Skeletal muscle tissue (tissue), 4 donors: ENCODE measurements around the gene RAPGEF2. TPM values are rescaled to one million over a fixed set of nuclear protein-coding genes. Genes with fewer than 3 reads are reported as not detected.

Source experiments
- H3K27ac ChIP-seq: one replicate; pipeline ENCODE4 v1.7.0; 2013; ENCODE audit warnings: mild to moderate bottlenecking, low read depth, low read length, inconsistent platforms
- H3K27me3 ChIP-seq, 3 donors: one replicate each; pipeline ENCODE4 v1.7.0; 2013; ENCODE audit warnings: low read length in 3 of 3; ENCODE audit not compliant: control insufficient read depth in 3 of 3, insufficient read depth in 3 of 3
- H3K36me3 ChIP-seq, 3 donors: one replicate each; pipeline ENCODE4 v1.7.0; 2013; ENCODE audit warnings: low read length in 3 of 3; ENCODE audit not compliant: control insufficient read depth in 3 of 3, insufficient read depth in 3 of 3
- H3K4me1 ChIP-seq, 3 donors: one replicate each; pipeline ENCODE4 v1.7.0; 2013; ENCODE audit warnings: low read length in 3 of 3, mild to moderate bottlenecking in 3 of 3; ENCODE audit not compliant: control insufficient read depth in 3 of 3, insufficient read depth in 3 of 3
- H3K4me3 ChIP-seq, 3 donors: one replicate each; pipeline ENCODE4 v1.7.0; 2013; ENCODE audit warnings: low read length in 3 of 3
- H3K9ac ChIP-seq, 3 donors: one replicate each; pipeline ENCODE4 v1.7.0; 2013; ENCODE audit warnings: low read length in 3 of 3, mild to moderate bottlenecking in 3 of 3, moderate library complexity in 2 of 3, low read depth in 1 of 3
- H3K9me3 ChIP-seq, 3 donors: one replicate each; pipeline ENCODE4 v1.7.0; 2013; ENCODE audit warnings: low read length in 3 of 3; ENCODE audit not compliant: control insufficient read depth in 3 of 3
- total RNA-seq: library from RNA; depleted of rRNA; stranded (reverse); fragments of >200 nt; gene quantifications from one replicate; pipeline ENCODE4 v1.2.3, GENCODE V29; 2014
- donor health status: Osteomylitis.

RAPGEF2 gene
- total RNA-seq, 1 donor from 2014 or later: 46.4 TPM

GRCh38 chr4:159145318-159145991, 42.6 kb downstream of the RAPGEF2 start:
- no peak overlapping the region for H3K4me3 ChIP-seq
- H3K36me3 ChIP-seq: no peaks in the 10 kb centered on the region
- H3K9me3 ChIP-seq: no peaks in the 10 kb centered on the region
- no peak overlapping the region for H3K27ac ChIP-seq
- peaks cover 7 to 18% (median 10%) of the 10 kb centered on the region in 3 donors for H3K4me1 ChIP-seq
- no peak overlapping the region for H3K9ac ChIP-seq
- no peaks in the 10 kb centered on the region for H3K27me3 ChIP-seq

GRCh38 chr4:159145992-159146330, 43.1 kb downstream of the RAPGEF2 start:
- peaks cover 9 to 22% (median 10%) of the 10 kb centered on the region in 3 donors for H3K4me1 ChIP-seq
- H3K9me3 ChIP-seq: no peaks in the 10 kb centered on the region
- no peaks in the 10 kb centered on the region for H3K27me3 ChIP-seq
- H3K36me3 ChIP-seq: no peaks in the 10 kb centered on the region
- H3K4me3 ChIP-seq: no peak overlapping the region
- no peak overlapping the region for H3K27ac ChIP-seq
- no peak overlapping the region for H3K9ac ChIP-seq

DNA sequence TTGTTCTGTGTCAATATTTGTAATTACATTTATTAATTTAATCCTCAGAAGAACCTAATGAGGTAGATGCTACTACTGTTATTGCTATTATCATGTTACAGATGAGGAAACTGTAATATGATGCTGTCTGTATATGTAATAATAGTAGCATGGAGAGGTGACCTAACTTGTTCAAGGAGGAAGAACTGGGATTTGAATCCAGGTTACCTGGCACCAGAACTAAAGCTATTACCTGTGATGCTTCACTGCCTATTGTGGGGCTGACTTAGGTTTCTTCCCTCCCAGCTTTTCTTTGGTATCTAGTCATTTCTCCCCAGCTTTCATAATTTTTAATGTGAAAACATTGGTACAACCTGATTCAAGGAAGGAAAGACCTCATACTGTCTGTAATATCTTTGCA, 43.6 kb downstream of the RAPGEF2 start:
- peaks cover 7 to 25% (median 10%) of the 10 kb centered on the region in 3 donors for H3K4me1 ChIP-seq

DNA sequence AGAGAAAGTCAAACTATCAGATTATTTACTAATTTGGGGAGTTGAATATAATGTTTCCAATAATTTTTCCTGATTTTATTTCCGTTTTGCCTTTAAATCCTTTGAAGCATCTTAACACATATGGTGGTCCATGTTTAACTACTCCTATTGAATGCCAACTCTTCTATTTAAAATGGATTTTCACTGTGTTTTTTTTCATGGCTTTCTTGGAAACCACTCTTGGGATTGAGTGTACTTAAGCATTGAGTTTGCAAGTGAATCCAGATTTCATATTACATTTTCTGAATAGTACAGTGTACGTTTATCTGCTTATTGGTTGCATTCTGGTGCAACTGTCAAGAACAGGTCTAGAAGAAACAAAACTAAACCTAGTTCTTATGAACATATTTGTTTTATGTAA, 45.6 kb downstream of the RAPGEF2 start:
- H3K27ac ChIP-seq: no peak overlapping the region
- H3K27me3 ChIP-seq: no peaks in the 10 kb centered on the region
- no peaks in the 10 kb centered on the region for H3K9me3 ChIP-seq
- H3K36me3 ChIP-seq: no peaks in the 10 kb centered on the region
- no peak overlapping the region for H3K4me3 ChIP-seq
- no peak overlapping the region for H3K9ac ChIP-seq
- H3K4me1 ChIP-seq: peaks cover 7 to 25% (median 9%) of the 10 kb centered on the region in 3 donors

More for the DNA sequence above, 43.6 kb downstream of the RAPGEF2 start:
- Histone ChIP-seq H3K36me3 (no peaks in the 10 kb centered on the region), H3K9ac (no peak overlapping the region), H3K4me3 (no peak overlapping the region), H3K9me3 (no peaks in the 10 kb centered on the region), H3K27ac (no peak overlapping the region), H3K27me3 (no peaks in the 10 kb centered on the region)

DNA sequence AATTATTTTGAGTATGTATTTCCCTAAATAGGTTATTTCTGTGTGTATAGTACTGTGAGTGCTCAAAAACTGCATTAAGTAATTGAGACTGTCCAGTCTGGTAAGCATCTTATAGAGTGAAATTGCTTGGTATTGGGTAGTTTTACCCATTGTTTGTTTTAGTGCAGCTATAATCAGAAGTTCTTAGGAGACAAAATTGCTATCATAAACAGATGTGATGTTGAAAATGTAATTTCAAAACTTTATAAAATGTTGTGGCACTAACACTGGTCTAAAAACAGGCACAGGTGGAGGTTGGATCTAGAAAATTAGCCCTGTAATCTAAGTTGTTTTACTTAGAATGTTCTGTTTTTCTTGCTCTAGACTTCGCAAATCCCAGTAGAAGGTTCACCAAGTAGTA, 46.8 kb downstream of the RAPGEF2 start:
- no peaks in the 10 kb centered on the region for H3K36me3 ChIP-seq
- no peaks in the 10 kb centered on the region for H3K27me3 ChIP-seq
- no peak overlapping the region for H3K4me3 ChIP-seq
- H3K27ac ChIP-seq: no peak overlapping the region
- H3K4me1 ChIP-seq: peaks cover 3 to 23% (median 9%) of the 10 kb centered on the region in 3 donors
- H3K9ac ChIP-seq: no peak overlapping the region
- H3K9me3 ChIP-seq: no peaks in the 10 kb centered on the region

GRCh38 chr4:159150396-159150795, 47.5 kb downstream of the RAPGEF2 start:
- no peaks in the 10 kb centered on the region for H3K36me3 ChIP-seq
- H3K4me3 ChIP-seq: no peak overlapping the region
- peaks cover 3 to 28% (median 9%) of the 10 kb centered on the region in 3 donors for H3K4me1 ChIP-seq
- no peak overlapping the region for H3K27ac ChIP-seq
- no peaks in the 10 kb centered on the region for H3K9me3 ChIP-seq
- no peaks in the 10 kb centered on the region for H3K27me3 ChIP-seq
- no peak overlapping the region for H3K9ac ChIP-seq

DNA sequence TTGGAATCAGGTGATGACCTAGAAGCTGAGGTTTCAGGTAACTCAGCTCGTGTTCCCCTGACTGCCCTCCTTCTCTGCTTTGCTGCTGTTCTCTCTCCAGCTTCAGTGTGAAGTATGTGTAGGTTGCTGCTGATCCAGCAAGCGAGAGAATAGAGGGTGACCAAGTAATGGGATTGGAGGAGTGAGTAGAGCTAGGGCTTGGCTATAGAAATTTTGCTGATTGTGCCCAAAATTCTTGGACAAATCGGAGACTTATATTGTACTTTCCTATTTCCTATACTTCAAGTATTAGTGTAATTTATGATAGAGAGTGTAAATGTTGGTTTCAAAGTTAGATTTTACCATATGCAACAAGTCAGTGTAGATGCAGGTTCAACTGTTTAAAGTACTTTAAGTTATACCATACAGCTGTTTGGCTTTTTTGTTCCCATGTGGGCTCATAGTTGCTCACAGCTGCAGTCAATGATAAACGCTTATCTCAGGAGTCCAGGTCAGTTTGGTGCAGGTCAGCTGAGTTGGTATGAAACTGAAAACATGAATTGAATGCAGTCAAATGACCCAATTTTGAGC, 48.0 kb downstream of the RAPGEF2 start:
- peaks cover 0 to 26% (median 4%) of the 10 kb centered on the region in 3 donors for H3K4me1 ChIP-seq
- no peak overlapping the region for H3K27ac ChIP-seq
- peak overlapping the region in 1 of 3 donors; percentile 8 for H3K9ac ChIP-seq
- H3K27me3 ChIP-seq: no peaks in the 10 kb centered on the region
- H3K9me3 ChIP-seq: no peaks in the 10 kb centered on the region
- no peaks in the 10 kb centered on the region for H3K36me3 ChIP-seq
- H3K4me3 ChIP-seq: no peak overlapping the region

- Histone ChIP-seq H3K27ac (no peak overlapping the region), H3K36me3 (no peaks in the 10 kb centered on the region), H3K4me3 (no peak overlapping the region), H3K9me3 (no peaks in the 10 kb centered on the region), H3K4me1 (peaks cover 0 to 22% (median 4%) of the 10 kb centered on the region in 3 donors), H3K27me3 (no peaks in the 10 kb centered on the region), H3K9ac (no peak overlapping the region)
Measured at GRCh38 chr4:159151689-159152088, 48.8 kb downstream of the RAPGEF2 start.

DNA sequence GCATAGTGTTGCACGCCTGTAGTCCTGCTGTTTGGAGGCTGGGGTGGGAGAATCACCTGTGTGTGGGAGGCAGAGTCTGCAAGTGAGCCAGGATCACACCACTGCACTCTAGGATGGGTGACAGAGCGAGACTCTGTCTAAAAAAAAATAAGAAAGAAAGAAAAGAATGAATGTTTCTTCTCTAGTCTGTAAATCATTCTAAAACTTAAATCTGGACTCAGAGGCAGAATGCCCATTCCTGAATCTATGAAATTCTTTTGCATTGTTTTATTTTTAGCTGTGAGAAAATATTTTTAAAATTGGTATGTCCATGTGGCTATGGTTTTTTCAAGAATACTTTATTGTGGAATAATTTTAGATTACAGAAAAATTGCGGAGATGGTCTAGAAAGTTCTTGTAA, 49.3 kb downstream of the RAPGEF2 start:
- H3K27me3 ChIP-seq: no peaks in the 10 kb centered on the region
- H3K36me3 ChIP-seq: no peaks in the 10 kb centered on the region
- H3K27ac ChIP-seq: no peak overlapping the region
- no peak overlapping the region for H3K4me3 ChIP-seq
- H3K9ac ChIP-seq: no peak overlapping the region
- peaks cover 4 to 24% (median 8%) of the 10 kb centered on the region in 3 donors for H3K4me1 ChIP-seq
- no peaks in the 10 kb centered on the region for H3K9me3 ChIP-seq

DNA sequence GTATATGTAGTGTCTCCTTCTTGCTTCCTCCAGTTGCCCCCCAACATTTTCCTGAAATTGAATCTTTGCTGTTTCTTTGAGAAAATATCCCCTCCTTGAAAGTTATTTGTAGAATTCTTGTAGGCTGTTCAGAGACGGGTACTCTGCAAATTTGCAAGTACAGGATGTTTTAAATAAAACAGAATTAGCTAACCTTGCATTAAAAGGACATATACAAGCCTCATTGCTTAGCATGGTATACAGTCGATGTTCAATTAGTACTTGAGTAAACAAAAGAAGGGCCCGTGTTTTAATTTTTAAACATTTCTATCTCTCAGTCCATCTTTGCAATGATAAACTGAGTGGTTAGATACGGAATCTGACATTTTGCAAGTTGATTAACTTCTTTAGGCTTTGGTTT, 50.8 kb downstream of the RAPGEF2 start:
- no peak overlapping the region for H3K27ac ChIP-seq
- H3K4me3 ChIP-seq: no peak overlapping the region
- no peaks in the 10 kb centered on the region for H3K9me3 ChIP-seq
- no peaks in the 10 kb centered on the region for H3K27me3 ChIP-seq
- H3K4me1 ChIP-seq: peaks cover 8 to 25% (median 10%) of the 10 kb centered on the region in 3 donors
- H3K36me3 ChIP-seq: no peaks in the 10 kb centered on the region
- no peak overlapping the region for H3K9ac ChIP-seq
